Activated naive CD8-positive, alpha-beta T cell (primary cell): ENCODE data around the gene CRISPLD2.
"Not testable (repeated sequence)": the region's sequence is repeated elsewhere in the genome, so short reads cannot be mapped to it uniquely, and the experiment has no call there.

ENCODE experiments used
- H3K27ac Mint-ChIP-seq: one replicate; pipeline ENCODE4 v1.8.0; 2021; ENCODE audit warnings: mixed read lengths
- H3K27me3 Mint-ChIP-seq: one replicate; pipeline ENCODE4 v1.8.0; 2021; ENCODE audit warnings: mixed read lengths
- H3K36me3 Mint-ChIP-seq: one replicate; pipeline ENCODE4 v1.8.0; 2021; ENCODE audit warnings: mixed read lengths
- H3K4me1 Mint-ChIP-seq: one replicate; pipeline ENCODE4 v1.8.0; 2021; ENCODE audit warnings: low read depth, mixed read lengths
- H3K4me3 Mint-ChIP-seq: one replicate; pipeline ENCODE4 v1.8.0; 2021; ENCODE audit warnings: mild to moderate bottlenecking, mixed read lengths
- H3K9me3 Mint-ChIP-seq: one replicate; pipeline ENCODE4 v1.8.0; 2021; ENCODE audit warnings: low read depth, mixed read lengths

Gene CRISPLD2

DNA sequence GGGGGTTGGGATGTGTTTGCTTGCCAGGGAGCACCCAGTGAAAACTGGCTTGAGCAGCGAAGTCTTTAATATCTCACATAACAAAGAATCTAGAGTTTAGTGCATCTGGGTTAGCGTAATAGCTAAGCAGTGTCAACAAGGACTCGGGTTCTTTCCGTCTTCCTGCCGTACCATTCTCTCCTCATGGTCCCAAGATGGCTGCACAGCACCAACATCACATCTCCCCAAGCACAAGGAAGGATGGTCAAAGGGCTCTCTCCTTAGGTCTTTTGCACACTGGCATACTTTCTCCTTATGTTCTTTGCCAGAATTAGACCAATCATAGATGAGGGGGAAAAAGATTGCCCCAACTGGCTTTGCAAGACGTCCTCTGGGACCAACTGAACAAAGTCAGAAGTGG is 30.9 kb downstream of the CRISPLD2 start:
- H3K36me3 Mint-ChIP-seq = no peaks in the 10 kb centered on the region
- H3K4me3 Mint-ChIP-seq = no peak overlapping the region
- H3K27me3 Mint-ChIP-seq = peaks cover 8% of the 10 kb centered on the region
- H3K9me3 Mint-ChIP-seq = no peaks in the 10 kb centered on the region
- H3K27ac Mint-ChIP-seq = no peak overlapping the region
- H3K4me1 Mint-ChIP-seq = no peaks in the 10 kb centered on the region

- H3K4me3 Mint-ChIP-seq = no peak overlapping the region
- H3K36me3 Mint-ChIP-seq = no peaks in the 10 kb centered on the region
- no peaks in the 10 kb centered on the region for H3K9me3 Mint-ChIP-seq
- peaks cover 8% of the 10 kb centered on the region for H3K27me3 Mint-ChIP-seq
- H3K4me1 Mint-ChIP-seq = no peaks in the 10 kb centered on the region
- no peak overlapping the region for H3K27ac Mint-ChIP-seq
Observed at GRCh38 chr16:84851192-84852127, 31.7 kb downstream of the CRISPLD2 start.

GRCh38 chr16:84853534-84853933 is 33.7 kb downstream of the CRISPLD2 start:
- H3K27me3 Mint-ChIP-seq = peaks cover 8% of the 10 kb centered on the region
- no peaks in the 10 kb centered on the region for H3K36me3 Mint-ChIP-seq
- no peak overlapping the region for H3K4me3 Mint-ChIP-seq

GRCh38 chr16:84854759-84855158 is 35.0 kb downstream of the CRISPLD2 start:
- Mint-ChIP-seq H3K27ac (no peak overlapping the region), H3K4me3 (no peak overlapping the region), H3K27me3 (peaks cover 8% of the 10 kb centered on the region), H3K4me1 (no peaks in the 10 kb centered on the region), H3K36me3 (no peaks in the 10 kb centered on the region), H3K9me3 (peaks cover 2% of the 10 kb centered on the region)

More at GRCh38 chr16:84853534-84853933, 33.7 kb downstream of the CRISPLD2 start:
- no peaks in the 10 kb centered on the region for H3K9me3 Mint-ChIP-seq
- no peak overlapping the region for H3K27ac Mint-ChIP-seq
- H3K4me1 Mint-ChIP-seq = no peaks in the 10 kb centered on the region

DNA sequence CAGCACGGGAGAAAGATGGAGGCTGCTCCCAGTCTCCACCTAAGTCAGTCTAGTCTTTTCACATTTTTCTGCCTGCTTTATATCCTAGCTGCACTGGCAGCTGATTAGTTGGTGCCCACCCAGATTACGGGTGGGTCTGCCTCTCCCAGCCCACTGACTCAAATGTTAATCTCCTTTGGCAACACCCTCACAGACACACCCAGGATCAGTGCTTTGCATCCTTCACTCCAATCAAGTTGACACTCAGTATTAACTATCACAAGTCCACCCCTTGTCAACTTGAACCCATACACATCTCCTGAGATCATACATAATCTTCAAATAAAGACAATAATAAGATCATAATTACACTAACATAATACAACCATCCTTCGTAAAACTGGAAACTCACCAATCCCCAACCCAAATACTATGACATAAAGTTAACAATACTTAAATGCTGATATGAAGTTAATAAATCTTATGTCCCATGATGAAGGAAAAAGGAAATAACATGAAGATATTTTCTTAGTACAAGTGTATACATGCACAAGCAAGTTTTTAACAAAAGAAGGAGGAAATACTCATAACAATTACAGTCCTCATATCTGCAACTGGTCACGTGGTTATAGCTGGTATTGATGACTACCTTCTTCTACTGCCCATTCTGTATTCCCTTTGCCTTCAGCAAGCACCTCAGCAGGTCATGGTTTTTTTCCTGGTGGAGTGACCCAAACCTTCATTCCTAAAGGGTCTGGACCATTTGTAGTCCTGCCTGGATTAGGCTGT is 35.8 kb downstream of the CRISPLD2 start:
- not testable (repeated sequence) for H3K27me3 Mint-ChIP-seq, H3K4me1 Mint-ChIP-seq, H3K4me3 Mint-ChIP-seq, H3K27ac Mint-ChIP-seq, H3K9me3 Mint-ChIP-seq, H3K36me3 Mint-ChIP-seq

DNA sequence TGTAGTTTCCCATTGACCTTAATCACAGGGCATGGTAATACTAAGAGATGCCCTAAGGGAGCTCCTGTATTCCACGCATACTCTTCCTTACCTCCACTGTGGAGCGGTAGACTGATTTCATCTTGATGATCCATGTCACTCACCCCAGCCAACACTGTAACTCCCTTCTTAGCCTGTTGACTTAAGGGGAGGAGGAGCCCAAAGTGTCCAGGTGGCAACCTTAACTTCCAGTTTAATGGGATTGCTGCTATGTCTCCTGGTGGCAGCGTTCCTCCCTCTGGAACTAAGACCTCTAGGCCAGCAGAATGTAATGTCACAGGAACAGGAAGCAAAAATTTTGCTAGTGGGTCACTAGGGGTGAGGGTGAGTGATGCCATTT is 36.4 kb downstream of the CRISPLD2 start:
- H3K27me3 Mint-ChIP-seq, H3K27ac Mint-ChIP-seq, H3K4me3 Mint-ChIP-seq, H3K4me1 Mint-ChIP-seq, H3K36me3 Mint-ChIP-seq: not testable (repeated sequence)
- H3K9me3 Mint-ChIP-seq = peaks cover 12% of the 10 kb centered on the region

DNA sequence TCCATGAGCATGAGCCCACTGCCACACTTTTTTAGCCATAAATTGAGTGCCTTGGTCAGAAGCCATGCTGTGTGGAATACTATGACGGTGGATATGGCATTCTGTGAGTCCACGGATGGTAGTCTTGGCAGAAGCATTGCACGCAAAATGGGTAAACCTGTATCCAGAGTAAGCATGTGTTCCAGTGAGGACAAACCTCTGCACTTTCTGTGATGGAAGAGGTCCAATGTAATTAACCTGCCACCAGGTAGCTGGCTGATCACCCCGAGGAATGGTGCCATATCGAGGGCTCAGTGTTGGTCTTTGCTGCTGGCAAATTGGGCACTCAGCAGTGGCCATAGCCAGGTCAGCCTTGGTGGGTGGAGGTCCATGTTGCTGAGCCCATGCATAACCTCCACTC is 37.0 kb downstream of the CRISPLD2 start:
- not testable (repeated sequence) for H3K27me3 Mint-ChIP-seq, H3K4me3 Mint-ChIP-seq, H3K27ac Mint-ChIP-seq, H3K36me3 Mint-ChIP-seq, H3K4me1 Mint-ChIP-seq
- H3K9me3 Mint-ChIP-seq = peaks cover 12% of the 10 kb centered on the region

DNA sequence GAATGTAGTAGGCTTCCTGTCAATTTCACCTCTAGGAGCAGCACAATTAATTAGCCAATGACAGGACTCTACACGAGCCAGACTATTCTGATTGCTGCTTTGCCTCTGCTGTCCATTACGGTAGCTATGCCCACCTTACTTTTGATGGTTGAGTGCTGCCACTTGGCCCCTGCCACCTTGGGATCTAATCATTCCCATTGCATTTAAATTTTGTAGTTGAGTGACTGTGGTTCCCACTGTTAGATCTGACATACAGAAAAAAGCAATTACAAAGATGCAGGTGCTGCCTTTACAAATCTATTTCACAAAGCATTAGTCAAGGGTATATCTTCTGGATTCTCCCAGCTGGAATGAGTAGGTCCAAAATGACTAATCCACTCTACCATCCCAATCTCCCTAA is 39.9 kb downstream of the CRISPLD2 start:
- H3K27me3 Mint-ChIP-seq = no peaks in the 10 kb centered on the region
- no peak overlapping the region for H3K27ac Mint-ChIP-seq
- peaks cover 12% of the 10 kb centered on the region for H3K9me3 Mint-ChIP-seq
- peaks cover 6% of the 10 kb centered on the region for H3K36me3 Mint-ChIP-seq
- H3K4me3 Mint-ChIP-seq = no peak overlapping the region
- H3K4me1 Mint-ChIP-seq = no peaks in the 10 kb centered on the region

DNA sequence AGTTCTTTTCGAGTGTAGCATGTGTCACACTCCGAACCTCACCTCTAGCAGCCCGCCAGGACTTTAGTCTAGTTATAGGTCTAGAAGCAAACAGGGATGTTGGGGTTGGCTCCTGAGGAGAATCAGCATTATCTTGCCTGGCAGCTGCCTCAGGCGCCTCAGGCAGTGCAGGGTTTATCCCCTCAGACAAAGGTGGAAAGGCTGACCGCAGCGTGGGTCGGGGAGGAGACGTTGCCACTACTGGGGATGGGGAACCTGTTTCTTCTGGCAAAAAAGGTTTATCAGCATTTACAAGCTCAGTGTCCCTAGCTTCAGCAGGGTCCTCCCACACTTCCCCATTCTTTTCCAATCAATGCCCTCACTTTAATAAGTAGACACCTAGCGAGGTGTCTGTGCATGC is 40.6 kb downstream of the CRISPLD2 start:
- Mint-ChIP-seq H3K4me3 (no peak overlapping the region), H3K27me3 (no peaks in the 10 kb centered on the region), H3K27ac (no peak overlapping the region), H3K36me3 (peaks cover 6% of the 10 kb centered on the region), H3K4me1 (no peaks in the 10 kb centered on the region), H3K9me3 (peaks cover 12% of the 10 kb centered on the region)

GRCh38 chr16:84861671-84862070 is 41.9 kb downstream of the CRISPLD2 start:
- Mint-ChIP-seq H3K27me3 (no peaks in the 10 kb centered on the region), H3K9me3 (peaks cover 12% of the 10 kb centered on the region), H3K4me1 (no peaks in the 10 kb centered on the region), H3K4me3 (no peak overlapping the region), H3K36me3 (peaks cover 6% of the 10 kb centered on the region), H3K27ac (no peak overlapping the region)

GRCh38 chr16:84862804-84863480 is 43.2 kb downstream of the CRISPLD2 start:
- Mint-ChIP-seq H3K4me1 (no peaks in the 10 kb centered on the region), H3K27me3 (no peaks in the 10 kb centered on the region), H3K4me3 (no peak overlapping the region), H3K9me3 (peaks cover 12% of the 10 kb centered on the region), H3K36me3 (peaks cover 6% of the 10 kb centered on the region), H3K27ac (no peak overlapping the region)

GRCh38 chr16:84863481-84863814 is 43.7 kb downstream of the CRISPLD2 start:
- peaks cover 12% of the 10 kb centered on the region for H3K9me3 Mint-ChIP-seq
- H3K27me3 Mint-ChIP-seq = no peaks in the 10 kb centered on the region
- H3K27ac Mint-ChIP-seq = no peak overlapping the region
- no peaks in the 10 kb centered on the region for H3K4me1 Mint-ChIP-seq
- no peak overlapping the region for H3K4me3 Mint-ChIP-seq
- H3K36me3 Mint-ChIP-seq = peaks cover 6% of the 10 kb centered on the region

- Mint-ChIP-seq H3K36me3 (peaks cover 6% of the 10 kb centered on the region), H3K27ac (no peak overlapping the region), H3K9me3 (peaks cover 12% of the 10 kb centered on the region), H3K4me3 (no peak overlapping the region), H3K27me3 (no peaks in the 10 kb centered on the region), H3K4me1 (no peaks in the 10 kb centered on the region)
Observed at GRCh38 chr16:84864326-84864955, 44.7 kb downstream of the CRISPLD2 start.

- Mint-ChIP-seq H3K27ac (no peak overlapping the region), H3K36me3 (no peaks in the 10 kb centered on the region), H3K9me3 (no peaks in the 10 kb centered on the region), H3K4me1 (no peaks in the 10 kb centered on the region), H3K27me3 (no peaks in the 10 kb centered on the region), H3K4me3 (no peak overlapping the region)
Observed at GRCh38 chr16:84867696-84868095, 47.9 kb downstream of the CRISPLD2 start.

- H3K27me3 Mint-ChIP-seq = no peaks in the 10 kb centered on the region
- no peak overlapping the region for H3K27ac Mint-ChIP-seq
- no peaks in the 10 kb centered on the region for H3K9me3 Mint-ChIP-seq
- no peaks in the 10 kb centered on the region for H3K36me3 Mint-ChIP-seq
- H3K4me3 Mint-ChIP-seq = no peak overlapping the region
- H3K4me1 Mint-ChIP-seq = no peaks in the 10 kb centered on the region
Observed at GRCh38 chr16:84868328-84868727, 48.5 kb downstream of the CRISPLD2 start.
